HS-27A (cell line): Measurements from ENCODE around the gene SMIM45.

ENCODE experiments used
- DNase-seq: peaks from one replicate; pipeline ENCODE4 v3.0.0-alpha.2; 2012; ENCODE audit warnings: low read depth, missing footprints

The SMIM45 gene

GRCh38 chr22:41951898-41952474, at the start of gene SMIM45:
Gene SMIM45 (plus strand): TSS chr22:41952150.
- no peak for DNase-seq

DNA sequence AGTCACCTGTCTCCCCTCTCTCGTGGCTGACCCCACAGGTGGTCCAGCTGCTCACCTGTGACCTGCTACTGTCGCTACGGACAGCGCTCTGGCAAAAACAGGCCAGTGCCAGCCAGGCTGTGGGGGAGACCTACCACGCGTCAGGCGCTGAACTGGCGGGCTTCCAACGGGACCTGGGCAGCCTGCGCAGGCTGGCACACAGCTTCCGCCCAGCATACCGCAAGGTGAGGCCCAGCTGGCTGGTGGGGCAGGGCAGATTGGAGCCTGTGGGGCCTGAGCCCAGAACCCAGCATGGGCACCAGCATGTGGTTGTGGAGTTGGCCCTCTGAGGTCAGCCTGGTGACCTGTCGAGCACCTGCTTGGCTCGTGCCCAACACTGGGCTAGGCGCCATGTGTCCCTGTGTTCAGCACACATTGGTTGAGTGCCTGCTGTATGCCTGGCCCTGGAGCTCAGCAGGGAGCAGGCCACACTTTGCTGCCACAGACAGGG, 49.0 kb upstream of the SMIM45 start:
- no peak for DNase-seq

DNA sequence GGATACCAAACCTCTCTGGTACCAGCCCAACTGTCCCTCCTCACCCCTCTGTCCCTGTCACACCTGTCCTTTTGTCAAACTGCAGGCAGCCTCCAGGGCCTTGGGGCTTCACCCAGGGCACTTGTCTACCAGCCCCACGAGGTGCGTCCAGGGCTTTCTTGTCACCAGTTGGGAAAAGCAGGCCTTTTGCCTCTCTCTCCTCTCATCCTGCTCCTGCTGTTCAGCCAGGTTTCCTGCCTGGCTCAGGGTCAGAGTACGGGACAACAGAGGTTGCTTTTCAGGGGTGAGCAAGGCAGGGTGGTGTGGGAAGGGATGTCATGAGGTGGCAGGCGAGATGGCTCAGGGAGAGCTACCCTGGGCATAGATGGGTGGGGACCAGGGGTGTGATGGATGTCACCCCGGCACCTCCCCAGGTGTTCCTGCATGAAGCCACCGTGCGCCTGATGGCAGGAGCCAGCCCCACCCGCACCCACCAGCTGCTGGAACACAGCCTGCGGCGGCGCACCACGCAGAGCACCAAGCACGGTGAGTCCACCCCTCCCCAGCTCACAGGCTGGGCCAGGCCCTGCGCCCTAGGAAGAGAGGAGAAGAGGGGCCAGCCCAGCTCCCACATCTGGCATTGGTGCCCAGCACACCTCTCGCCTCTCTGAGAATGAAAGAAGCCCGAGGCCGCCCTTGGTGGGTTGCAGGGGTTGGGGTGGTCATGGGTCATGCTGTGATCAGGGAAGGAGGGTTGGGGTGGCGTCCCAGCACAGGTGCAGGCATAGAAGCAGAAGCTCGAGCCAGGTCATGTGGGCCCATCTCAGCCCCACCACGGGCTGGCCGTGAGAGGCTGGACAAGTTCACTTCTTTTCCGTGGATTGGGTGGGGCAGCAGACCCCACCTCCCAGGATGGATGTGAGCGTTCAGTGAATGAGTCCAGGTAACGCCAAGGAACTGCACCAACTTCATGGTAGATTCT, 47.2 kb upstream of the SMIM45 start:
- DNase-seq, result no peak

DNA sequence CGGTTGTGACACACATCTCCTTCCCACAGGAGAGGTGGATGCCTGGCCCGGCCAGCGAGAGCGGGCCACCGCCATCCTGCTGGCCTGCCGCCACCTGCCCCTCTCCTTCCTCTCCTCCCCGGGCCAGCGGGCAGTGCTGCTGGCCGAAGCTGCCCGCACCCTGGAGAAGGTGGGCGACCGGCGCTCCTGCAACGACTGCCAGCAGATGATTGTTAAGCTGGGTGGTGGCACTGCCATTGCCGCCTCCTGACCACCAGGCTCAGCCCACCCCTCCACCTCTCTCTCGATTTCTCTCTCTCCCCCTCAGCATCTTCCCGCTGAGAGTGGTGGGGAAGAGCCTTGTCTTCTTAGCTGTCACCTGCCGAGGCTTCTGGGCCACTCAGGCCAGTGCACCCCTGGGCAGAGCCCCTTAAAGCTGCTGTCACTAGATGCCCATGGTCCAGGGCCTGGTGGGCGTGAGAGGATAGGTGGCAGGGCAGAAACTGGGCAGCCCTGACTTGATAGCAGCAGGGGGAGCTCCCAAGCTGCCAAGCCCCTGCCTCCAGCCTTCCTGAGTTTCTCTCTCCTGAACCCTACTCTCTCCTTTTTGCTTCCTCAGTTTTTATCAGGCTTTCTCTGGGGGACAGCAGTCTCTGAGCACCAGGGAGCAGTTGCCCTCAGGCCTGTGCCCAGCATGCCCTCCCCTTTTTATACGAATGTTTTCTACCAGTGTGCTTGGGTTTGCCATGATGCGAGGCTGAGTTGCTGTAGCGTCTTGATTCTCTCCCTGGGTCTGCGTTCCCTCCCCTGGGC, 46.3 kb upstream of the SMIM45 start:
- DNase-seq, result no peak

GRCh38 chr22:41906822-41907221, 45.1 kb upstream of the SMIM45 start:
- no peak for DNase-seq

GRCh38 chr22:41907436-41908401, 44.2 kb upstream of the SMIM45 start:
- no peak for DNase-seq

DNA sequence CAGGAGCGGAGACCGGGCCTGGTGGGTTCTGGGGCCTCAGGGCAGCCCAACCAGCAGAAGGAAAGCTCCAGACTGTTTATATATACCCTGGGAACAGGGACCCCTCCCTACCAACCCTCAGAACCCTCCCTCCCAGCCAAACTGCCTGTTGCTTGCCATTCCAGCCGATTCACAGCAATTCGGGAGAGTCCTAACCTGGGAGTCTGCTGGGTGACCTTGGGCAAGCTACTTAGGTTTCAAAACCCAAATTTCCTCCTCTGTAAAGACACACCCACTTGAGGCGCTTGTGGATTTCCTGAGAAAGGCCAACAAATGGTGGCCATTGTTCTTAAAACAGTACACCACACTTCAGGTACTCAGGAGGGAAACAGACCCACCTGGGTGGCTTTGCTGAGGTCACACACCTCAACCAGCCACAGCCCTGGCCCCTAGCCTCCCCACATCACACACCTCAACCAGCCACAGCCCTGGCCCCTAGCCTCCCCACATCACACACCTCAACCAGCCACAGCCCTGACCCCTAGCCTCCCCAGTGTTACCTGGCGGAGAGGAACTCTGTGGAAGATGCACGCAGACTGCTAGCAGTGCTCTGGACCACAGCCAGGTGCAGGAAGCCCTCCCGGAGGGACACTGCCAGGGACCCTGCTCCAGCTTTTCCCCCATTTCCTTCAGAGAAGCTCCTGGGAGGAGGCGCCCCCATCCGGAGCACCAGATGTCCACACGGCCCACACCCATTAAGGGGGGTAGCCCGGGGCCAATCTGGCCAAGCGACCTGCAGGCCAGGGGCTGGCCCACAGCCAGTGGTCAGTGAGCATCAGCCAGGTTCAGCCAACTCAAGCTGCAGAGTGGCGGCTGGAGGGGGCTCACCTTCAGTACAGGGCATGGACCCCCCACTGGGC, 43.3 kb upstream of the SMIM45 start:
- no peak for DNase-seq

DNA sequence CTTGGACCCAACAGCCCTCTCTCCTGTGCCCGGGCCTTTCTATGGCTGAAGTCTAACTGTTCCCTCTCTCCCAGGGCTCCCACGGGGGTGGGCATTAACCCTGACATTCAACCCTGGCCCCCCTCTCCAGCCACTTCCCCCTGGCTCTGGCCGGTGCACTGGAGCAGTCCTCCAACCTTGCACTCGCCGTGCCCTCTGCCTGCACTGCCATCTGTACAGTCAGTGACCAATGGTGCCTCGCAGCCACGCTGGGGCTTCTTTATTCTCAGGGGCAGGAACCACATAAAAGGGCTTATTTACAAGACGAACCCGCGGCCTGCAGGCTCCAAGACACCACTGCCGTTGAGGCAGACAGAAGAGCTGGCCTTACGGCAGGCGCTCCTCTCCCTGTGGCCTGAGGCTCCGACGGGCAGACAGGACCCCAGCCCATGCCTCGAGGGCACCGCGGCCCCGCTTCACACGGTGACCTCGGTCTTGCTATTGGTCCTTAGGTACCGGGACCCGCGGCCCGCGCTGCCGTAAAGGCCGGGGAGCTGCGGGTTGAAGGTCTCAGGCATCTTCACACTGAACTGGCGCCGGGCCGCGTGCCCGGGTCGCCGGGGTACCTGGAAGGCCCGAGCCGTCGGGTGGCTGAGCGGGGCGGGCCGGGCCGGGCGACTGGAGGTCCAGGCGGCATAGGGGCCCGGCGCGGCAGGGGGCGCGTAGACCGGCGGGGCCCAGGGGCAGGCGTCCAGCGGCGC, 42.5 kb upstream of the SMIM45 start:
- DNase-seq, result no peak

GRCh38 chr22:41910050-41911000, 41.6 kb upstream of the SMIM45 start:
- DNase-seq, result no peak

GRCh38 chr22:41911001-41911611, 40.8 kb upstream of the SMIM45 start:
- DNase-seq, result no peak

DNA sequence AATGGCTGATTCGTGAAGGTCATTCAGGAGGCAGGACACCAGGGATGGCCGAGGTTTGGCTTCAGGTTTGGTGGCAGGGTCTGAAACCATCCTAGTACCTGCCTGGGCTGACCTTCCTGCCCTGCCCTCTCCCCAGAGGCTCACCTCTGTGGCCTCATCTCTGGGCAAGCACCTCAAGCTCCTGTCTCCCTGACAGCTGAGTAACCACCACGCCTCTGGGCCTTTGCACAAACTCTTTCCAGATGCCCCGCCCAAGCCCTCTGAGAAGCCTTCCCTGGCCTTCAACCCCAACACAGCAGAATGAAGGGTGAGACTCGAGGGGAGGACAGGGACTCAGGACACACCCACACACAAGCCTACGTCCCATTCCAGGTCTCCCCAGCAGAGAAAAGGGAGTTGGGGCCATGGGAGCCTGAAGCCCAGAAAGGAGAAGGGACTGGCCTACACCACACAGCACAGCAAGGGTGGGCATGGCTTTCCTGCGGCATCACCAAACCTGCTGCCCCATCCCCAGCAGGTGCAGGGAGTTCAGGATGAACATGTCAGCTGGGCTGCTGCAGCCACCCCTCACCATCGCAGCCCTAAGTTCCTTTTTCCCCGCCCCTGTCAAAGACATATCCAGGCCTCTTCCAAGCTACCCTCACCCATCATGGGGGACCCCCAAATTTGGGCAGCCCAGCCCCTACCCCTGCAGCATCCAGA, 39.5 kb upstream of the SMIM45 start:
- no peak for DNase-seq

GRCh38 chr22:41913040-41913719, 38.8 kb upstream of the SMIM45 start:
- no peak for DNase-seq

GRCh38 chr22:41913842-41914534, 38.0 kb upstream of the SMIM45 start:
- no peak for DNase-seq

DNA sequence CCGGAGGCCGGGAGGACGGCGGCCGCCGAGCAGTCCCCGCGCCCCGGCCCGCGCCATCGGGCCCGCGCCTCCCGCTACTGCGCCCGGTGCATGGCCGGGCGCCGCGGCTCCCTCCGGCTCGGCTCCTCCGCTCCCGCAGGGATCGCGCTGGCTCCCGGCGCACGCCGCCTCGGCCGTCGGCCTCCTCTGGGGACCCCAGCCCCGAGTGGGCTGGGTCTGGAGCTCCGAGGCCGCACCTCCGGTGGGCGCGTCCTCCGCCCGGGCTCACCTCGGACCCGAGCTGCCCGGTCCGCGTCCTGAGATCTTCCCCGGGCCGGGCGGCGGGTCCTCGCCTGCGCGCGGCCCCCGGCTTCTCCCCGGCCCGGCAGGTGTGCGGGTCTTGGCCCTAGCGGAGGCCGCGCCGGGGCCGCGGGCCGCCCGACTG, 37.3 kb upstream of the SMIM45 start:
- DNase-seq, result no peak

DNA sequence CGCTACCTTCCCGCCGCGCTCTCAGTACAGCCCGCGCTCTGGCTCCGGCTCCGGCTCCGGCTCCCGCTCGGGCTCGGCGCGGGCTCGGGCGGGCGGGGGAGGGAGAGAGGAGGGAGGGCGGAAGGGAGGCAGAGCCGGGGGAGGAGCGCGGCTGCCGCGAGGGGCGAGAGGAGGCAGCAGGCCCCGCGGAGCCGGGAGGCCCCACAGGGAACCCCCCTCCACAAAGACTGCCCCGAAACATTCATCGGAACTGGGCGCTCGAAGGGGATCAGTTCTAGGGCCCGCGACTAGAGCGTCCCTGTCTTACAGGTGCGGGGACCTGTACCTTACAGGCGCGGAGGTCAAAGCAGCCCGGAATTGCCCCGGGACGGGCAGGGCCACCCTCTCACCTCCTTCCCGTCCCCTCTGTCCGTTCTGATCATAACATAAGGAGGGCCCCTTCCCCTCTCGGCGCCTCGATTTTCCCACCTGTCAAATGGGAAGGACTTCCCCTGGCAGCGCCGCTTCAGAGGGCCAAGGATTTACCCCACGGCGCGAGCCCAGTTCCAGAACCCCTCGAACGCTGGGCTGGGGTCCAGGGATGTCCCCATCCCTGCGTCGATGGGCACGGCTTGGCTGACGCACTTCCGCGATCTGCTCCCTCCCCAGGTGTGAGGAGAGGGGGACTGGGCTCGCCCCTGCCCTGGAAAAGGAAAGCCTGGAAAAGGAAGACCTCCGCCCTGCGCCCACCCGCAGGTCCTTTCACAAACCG, 36.7 kb upstream of the SMIM45 start, which contains the start of gene SHISA8:
TSS of gene SHISA8 (minus strand) at position 40 of the 751 bp plus-strand sequence. CDS start 407 bp downstream, outside the sequence.
- DNase-seq, result no peak
